GM21528 (cell line): ENCODE data around the gene POLR2E.

ENCODE experiments used
- ATAC-seq: cut with Tn5 transposase; IDR thresholded peaks from one replicate; pipeline ENCODE4 v1.9.1; 2021; ENCODE audit warnings: mild to moderate bottlenecking, moderate library complexity; ENCODE audit not compliant: unreplicated experiment, low FRiP score

Gene POLR2E

GRCh38 chr19:1101337-1101698 lies 6.1 kb upstream of the POLR2E start:
- ATAC-seq: no peak

- no peak for ATAC-seq
Observed at GRCh38 chr19:1098177-1099051, 3.2 kb upstream of the POLR2E start.

- ATAC-seq: no peak
Observed at GRCh38 chr19:1097810-1098176, 2.6 kb upstream of the POLR2E start.

GRCh38 chr19:1094655-1094977 lies 559 bp downstream of the POLR2E start:
- ATAC-seq: no peak

- no peak for ATAC-seq
Observed at GRCh38 chr19:1093811-1094553, 1.2 kb downstream of the POLR2E start.

- no peak for ATAC-seq
Observed at GRCh38 chr19:1093330-1093729, 1.8 kb downstream of the POLR2E start.

- no peak for ATAC-seq
Observed at GRCh38 chr19:1091544-1092175, 3.5 kb downstream of the POLR2E start.

- ATAC-seq: no peak
Observed at GRCh38 chr19:1090731-1091543, 4.2 kb downstream of the POLR2E start.

- no peak for ATAC-seq
Observed at GRCh38 chr19:1089891-1090290, 5.3 kb downstream of the POLR2E start.

- ATAC-seq: no peak
Observed at GRCh38 chr19:1089126-1089771, 5.9 kb downstream of the POLR2E start.

- no peak for ATAC-seq
Observed at GRCh38 chr19:1088416-1089010, 6.7 kb downstream of the POLR2E start.

GRCh38 chr19:1087813-1088415 lies 7.3 kb downstream of the POLR2E start:
- no peak for ATAC-seq

- no peak for ATAC-seq
Observed at GRCh38 chr19:1086613-1087012, 8.6 kb downstream of the POLR2E start.

- no peak for ATAC-seq
Observed at GRCh38 chr19:1085676-1086442, 9.3 kb downstream of the POLR2E start.

GRCh38 chr19:1085053-1085658 lies 10.0 kb downstream of the POLR2E start:
- ATAC-seq: no peak

GRCh38 chr19:1084024-1084868 lies 10.9 kb downstream of the POLR2E start:
- ATAC-seq: no peak
